Stimulated activated CD8-positive, alpha-beta memory T cell treated with anti-CD3 and anti-CD28 coated beads, Interleukin-12 subunit alpha, Interleukin-12 subunit beta, amount 100 ng/mL, for 4 hours (primary cell): ENCODE measurements around the gene ZFP36L1.

Experiments used
- DNase-seq: peaks from one replicate; pipeline ENCODE4 v3.0.0-alpha.2; 2020; ENCODE audit warnings: low read depth

The ZFP36L1 gene

DNA sequence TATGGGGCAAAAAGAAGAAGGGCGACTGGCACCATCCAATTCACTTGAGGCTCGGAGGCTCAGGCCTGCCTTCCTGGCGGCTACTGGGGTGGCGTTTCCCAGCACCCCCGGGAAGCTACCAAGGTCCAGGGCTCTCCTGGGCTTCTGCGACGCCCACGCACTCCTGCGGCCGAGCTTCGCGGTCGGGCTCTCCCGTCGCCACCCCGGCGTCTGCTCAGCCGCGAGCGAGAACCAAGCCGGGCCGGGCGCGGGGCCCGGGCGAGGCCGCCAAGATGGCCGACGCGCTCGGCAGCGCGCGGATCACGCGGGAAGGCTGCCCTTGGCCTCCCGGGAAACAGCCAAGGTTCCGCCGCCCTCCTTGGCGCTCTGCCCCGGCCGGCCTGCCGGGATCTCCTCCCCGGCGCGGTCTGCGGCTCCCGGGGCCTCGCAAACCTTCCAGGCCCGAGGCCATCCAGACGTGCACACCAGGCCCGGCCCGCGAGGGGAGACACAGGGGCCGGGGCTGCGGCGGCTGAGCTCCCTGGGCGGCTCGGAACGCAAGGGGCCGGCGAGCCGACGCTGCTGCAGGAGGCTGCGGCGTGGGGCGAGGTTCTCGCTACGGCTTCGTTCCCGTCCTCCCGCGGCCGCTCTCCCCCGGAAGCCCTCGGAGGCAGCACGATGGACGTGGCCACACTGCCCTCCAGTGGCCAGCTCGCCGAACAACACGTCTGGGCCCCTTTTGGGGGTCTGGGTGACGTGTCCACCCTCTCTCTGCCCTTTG is 23.5 kb upstream of the ZFP36L1 start:
- DNase-seq = peak; percentile 86

DNA sequence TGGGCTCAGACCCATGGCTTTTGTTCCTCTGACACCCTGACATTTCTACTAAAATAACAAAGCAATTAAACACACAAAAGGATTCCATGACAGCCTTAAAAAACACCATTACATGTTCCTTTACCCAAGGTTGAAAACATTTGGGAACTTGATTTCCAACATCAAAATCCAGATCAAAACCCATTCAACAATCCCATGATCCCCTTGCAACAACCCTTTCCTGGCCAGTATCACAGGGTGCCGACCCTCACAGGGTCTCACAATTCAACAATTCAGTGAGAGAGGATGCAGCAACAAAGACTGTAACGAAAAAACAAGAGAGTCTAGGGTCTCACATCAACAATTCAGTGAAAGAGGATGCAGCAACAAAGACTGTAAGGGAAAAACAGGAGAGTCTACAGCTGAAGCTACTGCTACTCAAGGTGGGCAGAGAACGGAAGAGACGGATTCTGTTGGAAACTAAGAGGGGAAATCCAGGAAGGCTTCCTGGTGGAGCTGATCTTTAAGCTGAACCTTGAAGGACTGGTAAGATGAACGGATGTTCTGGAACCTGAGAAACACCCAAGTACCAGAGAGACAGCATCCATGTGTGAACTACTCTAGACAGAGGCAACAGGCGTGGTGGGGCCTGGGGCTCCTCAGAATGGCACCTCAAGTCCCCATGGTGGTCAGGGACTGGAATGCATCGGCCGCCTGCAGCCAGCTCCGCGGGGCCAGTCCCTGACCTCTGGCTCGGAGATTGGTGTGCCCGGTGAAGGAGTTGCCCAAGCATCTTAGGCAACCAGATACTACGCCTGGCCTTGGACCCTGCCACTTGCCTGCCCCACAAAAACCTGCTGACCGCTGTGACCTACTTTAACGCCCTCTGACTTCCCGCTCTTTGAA is 22.7 kb upstream of the ZFP36L1 start:
- DNase-seq = no peak

DNA sequence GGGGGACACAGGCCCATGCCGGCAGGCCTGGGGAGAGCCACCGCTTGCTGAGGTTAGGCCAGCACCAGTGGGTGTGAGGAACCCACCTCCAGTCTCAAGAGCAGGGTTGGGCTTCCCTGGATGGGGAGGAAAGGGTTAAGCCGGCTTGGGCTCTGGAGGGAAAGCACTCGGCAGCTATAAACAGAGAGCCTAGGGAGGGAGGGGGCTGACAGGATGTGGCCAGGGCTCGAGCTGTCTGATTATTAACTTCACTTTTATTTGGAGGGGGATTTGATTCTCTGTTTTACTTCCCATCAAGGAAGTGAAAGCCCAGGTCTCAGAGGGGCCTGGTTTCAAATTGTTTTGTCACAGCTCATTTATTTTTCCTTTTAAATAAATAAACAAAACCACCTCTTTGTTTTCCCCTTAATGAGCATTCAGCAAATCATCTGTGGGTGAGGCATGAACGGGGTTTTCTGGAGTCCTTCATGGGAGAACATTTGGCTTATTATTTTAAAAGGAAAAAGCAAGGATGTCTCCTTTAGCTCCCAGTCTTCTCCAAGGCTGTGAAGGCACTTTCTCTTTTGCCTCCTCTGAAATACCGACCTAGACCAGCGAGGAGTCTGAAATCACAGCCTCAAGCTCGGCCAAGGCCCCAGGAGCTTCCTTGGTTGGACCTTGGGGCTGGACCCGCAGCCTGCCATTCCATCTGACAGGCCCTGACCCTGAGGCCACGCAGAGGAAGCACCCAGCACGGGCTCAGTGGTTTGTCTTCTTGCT is 21.9 kb upstream of the ZFP36L1 start:
- DNase-seq = no peak

DNA sequence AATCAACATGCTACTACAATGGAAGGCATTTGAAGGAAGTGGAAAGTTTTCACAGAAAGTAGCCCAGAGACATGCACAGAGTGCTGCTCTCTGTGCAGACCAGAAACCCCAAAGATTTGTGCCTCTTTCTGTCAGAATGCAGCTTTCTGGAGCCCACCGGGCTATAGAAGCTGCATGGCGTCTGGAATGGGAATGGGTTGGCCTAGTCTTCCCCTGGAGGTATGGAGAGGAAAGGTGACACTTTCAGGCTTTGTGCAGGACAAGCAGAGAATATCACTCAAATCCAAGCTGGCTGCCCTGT is 21.3 kb upstream of the ZFP36L1 start:
- no peak for DNase-seq

DNA sequence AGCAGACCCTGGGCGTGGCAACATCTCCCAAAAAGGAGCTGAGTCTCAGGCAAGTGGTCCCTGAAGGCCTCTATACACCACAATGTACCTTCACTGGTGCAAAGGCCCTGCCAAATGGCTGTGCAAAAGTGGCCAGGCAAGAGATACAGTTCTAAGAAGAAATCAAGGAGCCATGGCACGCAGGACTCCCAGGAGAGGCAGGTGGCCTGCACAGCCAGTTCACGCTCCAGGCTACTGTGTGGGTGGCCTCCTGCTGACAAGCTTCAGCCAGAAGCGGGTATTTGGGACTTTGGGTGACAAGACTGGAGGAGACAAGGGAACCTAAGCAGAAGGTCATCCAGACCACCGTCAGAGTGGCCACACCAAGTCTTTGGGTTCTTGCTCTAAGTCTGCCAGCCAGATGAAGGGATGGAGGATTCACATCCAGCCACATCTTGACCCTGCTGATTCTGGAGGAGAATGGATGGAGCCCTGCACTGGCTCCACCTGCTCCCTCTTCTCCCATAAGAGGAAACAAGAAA is 20.5 kb upstream of the ZFP36L1 start:
- no peak for DNase-seq

DNA sequence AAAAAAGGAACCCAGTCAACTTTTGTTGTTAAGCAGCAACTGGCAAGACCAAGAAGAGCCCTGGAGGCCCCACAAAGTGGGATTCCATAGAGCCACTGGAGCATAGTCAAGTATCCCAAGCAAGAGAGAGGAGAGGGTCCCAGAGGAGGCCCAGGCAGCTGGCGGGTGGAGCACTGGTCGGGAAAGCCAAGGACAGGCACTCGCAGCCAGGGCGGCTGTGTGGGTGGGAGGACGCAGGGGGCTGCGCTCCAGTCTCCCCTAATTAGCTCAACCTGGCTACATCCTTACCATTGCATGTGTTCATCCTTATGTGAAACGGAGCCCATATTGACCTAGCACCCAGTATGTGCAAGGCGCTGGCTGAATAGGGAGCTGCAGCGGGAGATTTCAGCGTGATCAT is 18.3 kb upstream of the ZFP36L1 start:
- DNase-seq = no peak

DNA sequence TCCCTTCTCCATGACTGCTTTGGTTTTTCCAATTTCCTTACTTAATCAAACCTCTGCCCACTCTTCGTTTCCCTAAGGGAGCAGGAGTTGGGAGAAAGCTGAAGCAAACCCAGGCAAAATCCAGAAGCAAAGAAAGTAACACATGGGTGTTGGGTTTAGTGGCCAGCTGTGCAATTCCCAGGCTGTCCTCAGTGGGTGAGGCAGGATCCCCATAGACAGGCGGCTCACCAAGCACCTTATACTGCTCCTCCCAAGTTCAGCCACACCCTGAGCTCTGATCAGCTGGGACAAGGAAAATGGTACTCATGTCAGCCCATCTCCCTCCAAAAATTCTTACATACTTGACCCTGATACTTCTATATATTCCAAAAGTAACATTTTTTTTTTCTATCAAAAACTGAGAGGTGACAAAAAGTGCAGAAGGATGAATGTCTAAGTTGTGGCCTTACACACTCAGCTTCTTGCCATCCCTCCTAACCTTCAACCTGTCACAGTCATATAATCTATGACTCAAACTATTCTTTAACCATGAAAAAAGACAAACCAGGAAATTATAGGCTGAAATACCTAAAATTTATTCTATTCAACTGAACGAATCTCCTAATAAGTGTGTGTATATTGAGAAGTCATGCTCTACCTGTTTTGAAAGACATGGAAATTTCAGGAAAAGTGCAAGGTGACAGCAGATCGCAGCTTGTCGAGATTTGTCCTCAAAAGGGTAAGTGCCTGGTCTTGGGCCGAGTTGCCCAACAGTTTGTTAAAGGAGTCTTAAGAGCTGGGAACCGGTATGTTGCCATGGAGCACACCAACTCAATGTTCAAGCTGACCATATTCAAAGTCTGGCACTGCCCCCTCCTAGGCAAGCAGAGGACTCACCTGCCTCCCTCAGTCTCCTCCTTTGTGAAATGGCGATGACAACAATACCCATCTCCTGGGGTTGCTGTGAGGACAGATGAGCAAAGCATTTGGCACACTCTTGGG is 17.6 kb upstream of the ZFP36L1 start:
- no peak for DNase-seq

DNA sequence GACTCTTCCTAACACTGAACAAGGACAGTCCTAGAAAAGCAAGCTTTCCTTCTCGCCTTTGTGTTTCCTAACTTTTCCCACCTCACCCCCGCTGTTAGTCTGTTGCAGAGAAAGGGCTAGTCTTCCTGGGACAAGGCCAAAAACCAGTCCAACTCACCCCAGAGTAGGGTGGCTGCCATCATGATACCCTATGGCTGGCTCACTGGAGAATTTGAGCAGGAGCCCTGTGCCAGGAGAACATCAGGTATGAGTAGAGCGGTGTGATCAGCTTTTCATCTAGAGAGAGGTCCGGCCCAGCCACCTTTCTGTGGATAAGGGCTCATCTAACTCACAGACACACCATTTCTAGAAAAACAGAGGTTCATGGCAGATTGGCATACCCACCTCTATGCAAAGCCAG is 16.7 kb upstream of the ZFP36L1 start:
- DNase-seq = no peak

DNA sequence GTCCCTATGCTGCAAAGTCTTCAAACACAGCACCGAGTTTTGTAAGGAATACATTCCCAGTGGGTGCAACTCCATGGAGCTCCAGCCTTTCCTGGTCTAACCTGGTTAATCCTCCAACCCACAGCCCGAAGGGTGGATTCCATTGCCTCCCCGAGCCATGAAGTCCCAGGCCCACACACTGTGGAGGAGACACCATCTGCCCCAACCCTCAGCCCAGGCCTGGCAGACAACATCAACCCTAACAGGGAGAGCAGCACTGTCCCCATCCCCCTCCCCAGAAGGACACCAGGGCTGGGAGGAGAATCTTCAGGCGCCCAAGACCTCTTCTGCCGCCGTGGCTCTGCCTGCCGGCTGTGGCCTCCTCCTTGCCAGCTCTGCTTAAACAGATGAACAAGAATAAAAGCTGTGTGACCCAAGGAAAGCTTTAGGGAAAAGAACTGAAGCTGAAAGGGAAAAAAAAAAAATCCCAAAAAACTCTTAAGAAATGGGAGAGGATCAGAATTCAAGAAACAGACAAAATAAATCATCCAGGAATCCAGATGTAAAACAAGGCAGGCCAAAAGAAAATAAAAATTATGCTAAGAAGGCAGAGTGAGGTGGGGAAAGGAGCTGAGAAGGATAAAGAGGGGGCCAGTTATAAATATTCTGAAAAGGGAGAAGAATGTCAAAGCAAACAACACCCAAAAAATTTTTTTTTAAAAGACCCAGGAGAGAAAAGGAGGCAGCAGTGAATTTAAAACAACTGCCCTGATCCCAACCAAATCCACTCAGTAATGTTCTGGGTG is 16.0 kb upstream of the ZFP36L1 start:
- no peak for DNase-seq

DNA sequence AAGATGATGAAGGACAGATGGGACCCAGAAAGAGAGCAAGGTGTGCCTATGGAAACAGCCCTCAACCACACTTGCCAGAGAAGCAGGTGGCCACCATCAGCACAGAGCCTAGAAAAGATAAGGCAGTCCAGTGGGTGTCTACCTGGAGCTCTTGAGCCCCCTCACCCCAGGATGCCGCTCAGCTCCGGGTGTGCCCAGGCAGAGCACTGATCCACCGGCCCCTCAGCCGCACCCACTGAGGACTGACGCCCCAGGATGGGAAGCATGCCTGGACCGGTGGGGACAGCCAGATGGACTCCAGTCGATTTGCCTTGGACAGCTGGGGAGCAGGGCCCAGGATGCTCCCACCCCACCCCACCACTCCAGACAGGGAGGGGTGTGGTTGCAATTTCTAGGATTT is 15.1 kb upstream of the ZFP36L1 start:
- DNase-seq = no peak

DNA sequence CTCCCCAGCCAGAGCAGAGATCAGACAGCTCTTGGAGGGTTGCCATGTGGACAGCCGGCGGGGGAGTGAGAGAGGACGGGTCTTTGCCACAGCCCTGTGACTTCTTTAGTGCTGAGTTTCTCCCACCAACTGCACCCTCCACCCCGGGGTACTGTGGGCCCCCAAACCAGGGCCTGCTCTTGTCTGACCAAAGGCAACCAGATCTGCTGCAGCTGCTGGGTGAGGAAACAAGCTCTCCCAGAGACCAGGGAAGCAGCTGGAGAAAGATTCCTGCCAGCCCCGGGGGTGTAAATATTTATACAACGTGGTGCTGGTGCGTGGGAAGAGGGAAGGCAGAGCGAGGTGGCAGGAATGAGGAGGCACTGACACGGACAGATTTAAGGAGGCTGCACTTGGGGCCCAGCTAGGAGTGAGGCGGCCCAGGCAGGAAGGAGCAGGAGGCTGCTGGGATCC is 14.3 kb upstream of the ZFP36L1 start:
- DNase-seq = no peak

DNA sequence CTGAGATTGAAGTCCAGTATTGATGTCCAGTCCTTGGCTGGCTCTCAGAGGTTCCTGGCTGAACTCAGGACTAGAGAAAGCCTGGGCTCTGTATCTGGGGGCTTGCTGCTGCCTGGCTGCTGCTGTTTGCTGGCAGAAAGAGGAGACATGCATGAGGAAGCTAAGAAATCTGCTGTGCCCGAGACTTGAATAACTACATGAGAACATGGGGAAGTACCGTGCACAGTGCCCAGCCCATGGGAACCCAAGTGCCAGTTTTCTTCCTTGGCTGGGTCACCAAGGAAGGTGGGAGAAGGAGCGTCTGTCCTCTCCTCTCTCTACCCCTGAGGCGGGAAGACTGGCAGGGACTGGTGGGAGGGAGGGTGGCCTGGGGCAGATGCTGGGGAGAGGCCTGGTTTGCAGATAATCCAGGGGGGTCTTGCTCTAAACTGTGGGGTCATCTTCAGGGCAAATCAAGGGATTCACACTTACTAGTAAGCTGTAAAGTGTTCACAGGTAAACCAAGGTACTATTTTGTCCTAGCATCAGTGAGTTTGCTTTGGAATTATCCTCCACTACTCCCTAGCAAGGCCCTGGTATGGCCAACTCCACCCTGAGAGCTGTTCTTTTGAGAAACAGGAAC is 13.8 kb upstream of the ZFP36L1 start:
- DNase-seq = no peak

DNA sequence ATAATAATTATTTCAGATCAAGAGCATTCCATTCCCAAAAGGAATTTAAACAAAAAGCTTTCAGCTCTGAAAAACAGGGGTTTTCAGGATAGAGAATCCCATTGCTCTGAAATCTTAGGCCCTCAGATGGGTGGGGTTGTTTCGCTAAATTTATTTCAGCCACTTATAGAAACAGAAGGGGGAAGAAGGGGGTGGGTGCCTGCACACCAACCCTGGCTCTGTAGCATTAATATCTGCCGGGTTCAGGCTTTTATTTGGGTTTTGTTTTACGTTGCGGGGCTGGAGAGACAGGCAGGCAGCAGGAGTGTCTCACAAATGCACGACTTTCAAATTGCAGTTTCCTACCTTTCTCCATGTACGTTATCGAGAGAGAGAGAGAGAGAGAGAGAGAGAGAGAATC is 12.5 kb upstream of the ZFP36L1 start:
- DNase-seq = no peak

DNA sequence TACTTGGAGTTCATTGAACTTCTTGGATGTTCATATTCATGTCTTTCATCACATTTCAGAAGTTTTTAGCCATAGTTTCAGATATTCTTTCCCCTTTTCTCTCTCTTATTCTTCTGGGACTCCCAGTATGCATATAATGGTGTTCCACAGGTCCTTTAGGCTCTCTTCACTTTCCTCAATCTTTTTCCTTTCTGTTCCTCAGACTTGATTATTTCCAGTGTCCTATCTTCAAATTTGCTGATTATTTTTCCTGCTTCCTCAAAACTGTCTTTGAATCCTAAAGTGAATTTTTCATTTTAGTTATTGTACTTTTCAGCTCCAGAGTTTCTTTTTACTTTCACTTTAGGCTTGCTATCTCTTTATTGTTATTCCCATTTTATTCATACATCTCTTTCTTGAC is 8.8 kb upstream of the ZFP36L1 start:
- DNase-seq = no peak

DNA sequence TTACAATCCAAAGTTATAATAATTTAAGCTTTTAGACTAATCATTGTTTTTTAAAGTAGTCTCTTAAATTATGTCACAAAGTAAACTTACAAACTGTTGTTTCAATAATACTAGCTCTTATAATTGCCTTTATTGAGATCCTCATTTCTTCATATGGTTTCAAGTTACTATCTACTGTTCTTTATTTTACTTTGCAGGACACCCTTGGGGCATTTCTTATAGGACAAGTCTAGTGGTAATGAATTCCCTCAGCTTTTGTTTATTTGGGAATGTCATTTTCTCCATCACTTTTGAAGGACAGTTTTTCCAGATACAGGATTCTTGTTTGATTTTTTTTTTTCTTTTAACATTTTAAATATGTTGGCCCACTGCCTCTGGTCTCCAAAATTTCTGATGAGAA is 8.1 kb upstream of the ZFP36L1 start:
- DNase-seq = no peak

DNA sequence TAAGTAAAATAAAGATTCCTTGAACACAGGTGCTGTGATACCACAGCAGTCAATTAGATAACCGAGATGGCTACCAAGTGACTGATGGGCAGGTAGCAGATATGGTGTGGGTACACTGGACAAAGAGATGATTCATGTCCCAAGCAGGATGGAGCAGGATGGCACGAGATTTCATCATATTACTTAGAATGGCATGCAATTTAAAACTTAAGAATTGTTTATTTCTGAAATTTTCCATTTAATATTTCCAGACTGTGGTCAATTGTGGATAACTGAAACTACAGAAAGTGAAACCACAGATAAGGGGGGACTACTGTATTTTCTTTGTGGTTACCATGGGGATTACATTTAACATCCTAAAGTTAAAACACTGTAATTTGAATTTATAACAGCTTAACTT is 7.5 kb upstream of the ZFP36L1 start:
- no peak for DNase-seq

DNA sequence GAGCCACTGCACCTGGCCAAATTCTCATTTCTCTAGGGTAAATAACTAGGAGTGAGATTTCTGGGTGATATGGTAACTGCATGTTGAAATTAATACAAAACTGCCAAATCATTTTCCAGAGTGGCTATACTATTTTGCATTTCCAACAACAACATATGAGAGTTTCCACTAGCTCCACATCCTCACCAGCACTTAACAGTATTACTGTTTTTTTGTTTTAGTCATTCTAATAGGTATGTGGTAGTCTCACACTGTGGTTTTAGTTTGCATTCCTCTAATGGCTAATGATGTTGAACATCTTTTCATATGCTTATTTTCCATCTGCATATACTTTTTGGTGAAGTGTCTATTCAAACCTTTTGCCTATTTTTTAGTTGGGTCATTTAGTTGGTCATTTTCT is 5.8 kb upstream of the ZFP36L1 start:
- no peak for DNase-seq

DNA sequence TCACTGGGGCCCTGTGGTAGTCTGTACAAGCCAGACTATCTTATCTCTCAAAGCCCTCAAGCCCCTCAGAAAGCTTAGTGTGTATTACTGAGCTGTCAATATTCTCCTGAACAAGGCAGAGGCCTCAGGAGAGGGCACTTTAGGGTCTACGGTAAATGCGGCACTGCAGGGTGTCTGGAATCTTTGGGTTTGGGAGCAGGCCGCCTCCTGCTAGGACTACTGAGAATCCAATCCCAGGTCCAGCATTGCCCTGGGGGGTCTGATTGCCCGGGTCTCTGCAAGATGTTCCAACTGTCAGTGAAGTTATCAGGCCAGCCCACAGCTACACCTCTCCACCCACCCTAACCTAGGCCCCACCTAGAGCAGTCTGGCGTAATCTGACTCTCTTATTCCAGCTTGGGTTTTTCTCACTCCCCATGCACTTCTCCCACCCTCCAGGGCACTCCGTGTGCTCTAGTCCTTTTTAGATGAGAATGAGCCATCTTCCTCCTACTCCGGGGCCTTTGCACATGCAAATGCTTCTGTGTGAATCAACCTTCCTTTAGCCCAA is 4.3 kb upstream of the ZFP36L1 start:
- no peak for DNase-seq

DNA sequence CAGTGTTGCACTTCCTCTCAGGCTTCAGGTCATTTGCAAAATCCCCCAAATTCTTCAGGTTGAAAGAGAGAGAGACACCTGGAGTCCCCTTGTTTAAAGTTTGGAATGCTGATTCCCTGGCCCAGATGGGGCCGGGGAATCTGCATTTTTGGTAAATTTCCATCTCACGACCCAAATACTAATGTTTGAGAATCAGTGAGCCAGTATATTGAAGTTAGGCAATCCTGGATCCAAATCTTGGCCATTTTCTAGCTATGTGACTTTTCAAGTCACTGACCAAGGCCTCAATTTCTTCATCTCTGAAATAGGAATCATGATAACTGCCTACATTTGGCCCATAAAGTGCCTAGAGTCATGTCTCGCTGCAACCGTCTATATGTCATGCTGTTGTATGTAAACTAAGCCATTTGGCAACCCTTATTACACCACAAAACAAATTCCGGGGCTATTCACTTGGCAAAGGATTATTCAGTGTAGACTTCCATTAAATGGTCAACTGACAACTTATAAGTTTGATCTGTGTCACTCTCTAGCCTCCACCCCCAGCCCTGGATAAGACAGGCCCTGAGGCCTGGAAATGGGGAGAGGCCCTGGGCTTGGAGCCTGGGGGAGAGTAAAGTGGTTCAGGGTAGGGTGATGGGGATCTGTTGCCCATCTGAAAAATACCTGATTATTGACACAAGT is 3.7 kb upstream of the ZFP36L1 start:
- no peak for DNase-seq
